Mammary epithelial cell (primary cell): ENCODE results near the gene SPIRE1.

Experiments used
- EZH2 ChIP-seq: IDR thresholded peaks from 2 replicates; pipeline ENCODE4 v1.6.1; 2012; ENCODE audit warnings: low read length, inconsistent platforms, borderline replicate concordance
- TF ChIP-seq, protein P1 (sequence below), 2 donors: IDR thresholded peaks in 1 of 2; conservative IDR thresholded peaks in 1 of 2; 2 replicates each; pipeline ENCODE4 v1.5.1; 2011 to 2012; ENCODE audit warnings: inconsistent platforms in 2 of 2, low read length in 2 of 2, mild to moderate bottlenecking in 2 of 2, control low read depth in 1 of 2, low read depth in 1 of 2; ENCODE audit not compliant: insufficient read depth in 1 of 2; ENCODE audit errors: extremely low read depth in 1 of 2

DNA sequence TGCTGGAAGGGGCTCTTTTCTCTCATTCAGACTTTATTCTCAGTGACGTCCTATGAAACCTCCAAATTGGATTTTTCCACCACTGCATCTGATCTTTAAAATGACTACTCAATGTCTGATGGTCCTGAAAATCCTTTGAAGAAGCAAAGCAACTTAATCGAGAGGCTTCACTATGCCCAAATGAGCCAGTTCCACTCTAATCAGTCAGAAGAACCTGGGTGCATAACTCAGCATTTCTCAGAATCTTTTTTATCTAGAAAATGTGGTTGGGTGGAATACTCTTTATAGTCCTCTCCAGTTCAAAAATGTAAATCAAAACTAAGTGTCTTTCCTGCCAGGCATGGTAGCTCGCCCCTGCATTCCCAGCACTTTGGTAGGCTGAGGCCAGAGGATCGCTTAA, 189.5 kb downstream of the SPIRE1 start:
- TF ChIP-seq, protein P1, sequence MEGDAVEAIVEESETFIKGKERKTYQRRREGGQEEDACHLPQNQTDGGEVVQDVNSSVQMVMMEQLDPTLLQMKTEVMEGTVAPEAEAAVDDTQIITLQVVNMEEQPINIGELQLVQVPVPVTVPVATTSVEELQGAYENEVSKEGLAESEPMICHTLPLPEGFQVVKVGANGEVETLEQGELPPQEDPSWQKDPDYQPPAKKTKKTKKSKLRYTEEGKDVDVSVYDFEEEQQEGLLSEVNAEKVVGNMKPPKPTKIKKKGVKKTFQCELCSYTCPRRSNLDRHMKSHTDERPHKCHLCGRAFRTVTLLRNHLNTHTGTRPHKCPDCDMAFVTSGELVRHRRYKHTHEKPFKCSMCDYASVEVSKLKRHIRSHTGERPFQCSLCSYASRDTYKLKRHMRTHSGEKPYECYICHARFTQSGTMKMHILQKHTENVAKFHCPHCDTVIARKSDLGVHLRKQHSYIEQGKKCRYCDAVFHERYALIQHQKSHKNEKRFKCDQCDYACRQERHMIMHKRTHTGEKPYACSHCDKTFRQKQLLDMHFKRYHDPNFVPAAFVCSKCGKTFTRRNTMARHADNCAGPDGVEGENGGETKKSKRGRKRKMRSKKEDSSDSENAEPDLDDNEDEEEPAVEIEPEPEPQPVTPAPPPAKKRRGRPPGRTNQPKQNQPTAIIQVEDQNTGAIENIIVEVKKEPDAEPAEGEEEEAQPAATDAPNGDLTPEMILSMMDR (conservative IDR thresholded peaks at IDR 0.05 in 1 of 2, IDR thresholded peaks at IDR 0.05 in 1 of 2; ENCODE audit: extremely low read depth in 1 of 2, insufficient read depth in 1 of 2, low read depth in 1 of 2, low read length in 2 of 2) = no peak
- TF ChIP-seq EZH2 = no peak
